ENCODE measurements around the gene SHROOM3. TPM values are rescaled to one million over a fixed set of nuclear protein-coding genes. Genes with fewer than 3 reads are reported as not detected.
"Not testable (repeated sequence)": the region's sequence is repeated elsewhere in the genome, so short reads cannot be mapped to it uniquely, and the experiment has no call there.

The SHROOM3 gene
- total RNA-seq, 1 donor from 2014 or later = 0.51 TPM

GRCh38 chr4:76714226-76714625, 279.2 kb downstream of the SHROOM3 start:
- no peak for DNase-seq (ENCODE audit: low spot score)

- no peak for DNase-seq (ENCODE audit: low spot score)
These were observed 281.0 kb downstream of the SHROOM3 start for GRCh38 chr4:76716020-76716419.

- DNase-seq (ENCODE audit: low spot score) = no peak
These were observed 281.6 kb downstream of the SHROOM3 start for GRCh38 chr4:76716658-76717057.

GRCh38 chr4:76717431-76717830, 282.4 kb downstream of the SHROOM3 start:
- DNase-seq (ENCODE audit: low spot score) = no peak

GRCh38 chr4:76718021-76718420, 283.0 kb downstream of the SHROOM3 start:
- DNase-seq (ENCODE audit: low spot score) = no peak

GRCh38 chr4:76718831-76719230, 283.8 kb downstream of the SHROOM3 start:
- no peak for DNase-seq (ENCODE audit: low spot score)

- DNase-seq (ENCODE audit: low spot score) = no peak
These were observed 285.1 kb downstream of the SHROOM3 start for GRCh38 chr4:76720121-76720520.

GRCh38 chr4:76722146-76722545, 287.1 kb downstream of the SHROOM3 start:
- DNase-seq (ENCODE audit: low spot score) = not testable (repeated sequence)

- DNase-seq (ENCODE audit: low spot score) = no peak
These were observed 287.8 kb downstream of the SHROOM3 start for GRCh38 chr4:76722838-76723237.

- DNase-seq (ENCODE audit: low spot score) = no peak
These were observed 288.3 kb downstream of the SHROOM3 start for GRCh38 chr4:76723373-76723772.

GRCh38 chr4:76723924-76724323, 288.9 kb downstream of the SHROOM3 start:
- DNase-seq (ENCODE audit: low spot score) = no peak

GRCh38 chr4:76725039-76725438, 290.0 kb downstream of the SHROOM3 start:
- DNase-seq (ENCODE audit: low spot score) = no peak

- no peak for DNase-seq (ENCODE audit: low spot score)
These were observed 291.1 kb downstream of the SHROOM3 start for GRCh38 chr4:76726176-76726575.

GRCh38 chr4:76726631-76727030, 291.6 kb downstream of the SHROOM3 start:
- no peak for DNase-seq (ENCODE audit: low spot score)

- not testable (repeated sequence) for DNase-seq (ENCODE audit: low spot score)
These were observed 292.9 kb downstream of the SHROOM3 start for GRCh38 chr4:76727934-76728333.

GRCh38 chr4:76729460-76729859, 294.4 kb downstream of the SHROOM3 start:
- DNase-seq (ENCODE audit: low spot score) = no peak

GRCh38 chr4:76729980-76730379, 295.0 kb downstream of the SHROOM3 start:
- DNase-seq (ENCODE audit: low spot score) = no peak

GRCh38 chr4:76732246-76732645, 297.2 kb downstream of the SHROOM3 start:
- no peak for DNase-seq (ENCODE audit: low spot score)

GRCh38 chr4:76733068-76733771, 298.2 kb downstream of the SHROOM3 start:
- no peak for DNase-seq (ENCODE audit: low spot score)

GRCh38 chr4:76736414-76736813, 301.4 kb downstream of the SHROOM3 start:
- DNase-seq (ENCODE audit: low spot score) = no peak

GRCh38 chr4:76737180-76737579, 302.2 kb downstream of the SHROOM3 start:
- DNase-seq (ENCODE audit: low spot score) = no peak

- DNase-seq (ENCODE audit: low spot score) = no peak
These were observed 302.7 kb downstream of the SHROOM3 start for GRCh38 chr4:76737771-76738085.

GRCh38 chr4:76738086-76738931, 303.3 kb downstream of the SHROOM3 start:
- no peak for DNase-seq (ENCODE audit: low spot score)
